ES-I3 (cell line): ENCODE data around the gene TNFSF8.

ENCODE experiments used
- H3K36me3 ChIP-seq: 2 replicates; pipeline ENCODE4 v1.6.1; 2013; ENCODE audit warnings: mild to moderate bottlenecking, low read length, control low read depth, moderate library complexity; ENCODE audit not compliant: insufficient read depth
- H3K4me1 ChIP-seq: 2 replicates; pipeline ENCODE4 v1.6.1; 2013; ENCODE audit warnings: mild to moderate bottlenecking, control low read depth, low read length; ENCODE audit not compliant: insufficient read depth
- H3K9ac ChIP-seq: 2 replicates; pipeline ENCODE4 v1.6.1; 2013; ENCODE audit warnings: low read depth, mild to moderate bottlenecking, low read length, moderate library complexity
- H3K9me3 ChIP-seq: 2 replicates; pipeline ENCODE4 v1.6.1; 2013; ENCODE audit warnings: mild to moderate bottlenecking, low read length, moderate library complexity; ENCODE audit not compliant: control insufficient read depth, insufficient read depth

The TNFSF8 gene

DNA sequence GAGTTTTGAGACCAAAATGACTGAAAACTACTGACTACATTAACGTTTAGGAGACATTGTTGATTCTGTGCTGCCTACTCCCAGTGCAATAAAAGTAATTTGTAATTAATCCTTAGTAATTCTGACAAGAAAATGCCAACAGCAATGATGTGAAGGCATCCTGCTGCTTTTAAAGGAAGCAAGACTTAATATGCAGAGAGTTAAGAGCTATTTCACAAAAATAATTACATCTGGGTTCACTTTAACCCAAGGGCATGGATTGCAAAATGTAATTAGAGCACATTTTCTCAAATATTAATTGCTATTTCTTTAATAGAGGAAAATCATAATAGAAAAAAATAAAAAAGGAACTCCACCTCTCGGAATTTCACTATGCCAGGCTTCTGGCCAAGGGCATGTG, 22.7 kb upstream of the TNFSF8 start:
- Histone ChIP-seq H3K36me3 (no peaks in the 10 kb centered on the region), H3K9me3 (no peaks in the 10 kb centered on the region), H3K9ac (no peak overlapping the region)

DNA sequence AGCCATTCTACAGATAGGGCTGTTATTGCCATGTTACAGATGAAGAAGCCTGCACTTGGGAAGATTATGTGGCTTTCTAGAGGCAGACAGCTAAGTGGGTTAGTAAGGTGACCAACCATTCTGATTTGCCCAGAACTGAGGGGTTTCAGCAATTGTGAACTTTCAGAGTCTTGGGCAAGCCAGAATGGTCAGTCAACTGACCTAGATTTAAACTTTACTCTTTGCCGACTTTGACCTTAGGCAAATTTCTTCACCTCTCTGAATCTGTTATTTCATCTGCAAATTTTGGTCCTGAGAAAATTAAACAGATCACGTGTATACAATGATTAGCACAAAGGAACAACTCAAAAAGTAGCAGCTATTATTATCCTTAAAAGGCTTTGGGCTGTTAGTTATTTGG, 20.4 kb upstream of the TNFSF8 start:
- H3K9ac ChIP-seq = no peak overlapping the region
- H3K4me1 ChIP-seq = no peaks in the 10 kb centered on the region
- no peaks in the 10 kb centered on the region for H3K36me3 ChIP-seq
- no peaks in the 10 kb centered on the region for H3K9me3 ChIP-seq

More for the DNA sequence above, 22.7 kb upstream of the TNFSF8 start:
- H3K4me1 ChIP-seq = no peaks in the 10 kb centered on the region

DNA sequence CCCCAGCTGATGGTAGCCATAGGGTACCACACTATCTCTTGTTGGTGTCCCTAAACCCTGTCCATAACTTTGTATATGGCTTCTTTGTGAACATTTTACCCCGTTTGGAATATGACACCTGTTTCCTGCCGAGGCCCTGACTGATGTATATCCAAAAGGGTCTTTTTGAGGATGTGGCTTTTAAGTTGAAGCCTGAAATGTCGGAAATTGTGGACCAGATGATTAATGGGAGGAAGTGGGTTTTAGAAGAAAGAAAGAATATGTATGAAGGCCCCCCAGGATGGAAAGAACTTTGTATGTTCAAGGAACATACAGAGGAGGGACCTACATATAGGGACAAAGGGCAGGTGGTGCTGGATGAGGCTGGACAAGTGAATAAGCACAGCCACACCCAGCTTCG, 16.7 kb upstream of the TNFSF8 start:
- H3K9ac ChIP-seq = no peak overlapping the region
- no peaks in the 10 kb centered on the region for H3K36me3 ChIP-seq
- no peaks in the 10 kb centered on the region for H3K9me3 ChIP-seq
- H3K4me1 ChIP-seq = no peaks in the 10 kb centered on the region

DNA sequence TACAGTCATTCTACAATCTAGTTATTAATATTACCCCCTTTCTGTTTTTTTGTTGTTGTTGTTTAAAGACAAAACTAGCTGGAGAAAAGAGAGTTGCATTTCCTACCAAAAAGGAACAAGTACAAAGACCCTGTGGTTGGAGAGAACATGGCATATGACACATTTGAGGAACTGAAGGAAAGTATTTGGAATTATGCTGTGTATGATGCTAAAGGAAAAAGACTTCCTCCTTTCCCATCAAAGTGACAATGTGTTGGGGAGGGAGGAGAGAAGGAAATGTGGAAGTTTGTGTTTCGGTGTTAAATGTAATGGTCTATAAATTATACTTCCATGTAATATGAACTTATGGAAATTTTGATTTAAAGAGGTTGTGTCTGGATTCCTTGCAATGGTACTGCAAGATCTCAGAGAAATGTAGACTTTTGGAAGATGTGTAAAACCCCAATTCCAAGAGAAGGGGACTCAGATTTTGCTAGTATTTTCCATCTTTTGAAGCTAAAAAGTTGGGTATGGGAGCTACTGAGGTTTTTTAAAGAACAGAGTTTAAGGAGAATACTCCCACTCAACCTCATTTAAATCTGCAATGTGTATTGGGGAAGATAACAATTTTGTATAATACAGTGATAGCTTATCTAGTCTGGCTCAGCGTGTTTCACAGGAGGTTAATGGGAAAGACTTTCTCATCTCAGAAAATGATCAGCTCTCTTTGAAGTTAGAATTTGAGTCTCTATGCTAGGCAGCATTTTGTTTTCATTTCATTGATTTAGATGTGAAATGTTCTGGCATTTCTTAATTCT, 15.4 kb upstream of the TNFSF8 start:
- no peaks in the 10 kb centered on the region for H3K4me1 ChIP-seq
- no peak overlapping the region for H3K9ac ChIP-seq
- H3K9me3 ChIP-seq = no peaks in the 10 kb centered on the region

DNA sequence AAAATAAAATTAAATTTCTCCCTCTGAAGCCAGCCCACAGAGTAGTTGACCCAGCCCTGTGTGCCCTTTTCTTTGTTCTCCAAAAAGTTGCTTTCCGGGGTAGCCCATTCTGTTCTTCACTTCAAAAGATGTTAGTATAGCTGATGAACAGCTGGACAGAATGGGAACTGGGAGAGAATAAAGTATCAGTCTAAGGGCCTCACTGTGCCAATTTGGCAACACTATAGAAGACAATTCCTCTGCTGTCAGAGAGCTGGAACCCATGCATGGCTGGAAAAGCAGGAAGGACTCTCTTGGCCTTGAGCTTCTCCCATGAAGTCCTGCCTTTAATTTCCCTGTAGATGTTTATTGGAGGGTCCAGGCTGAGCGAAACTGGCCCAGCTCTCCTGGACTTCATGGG, 11.0 kb upstream of the TNFSF8 start:
- Histone ChIP-seq H3K9me3 (no peaks in the 10 kb centered on the region), H3K36me3 (no peaks in the 10 kb centered on the region), H3K9ac (no peak overlapping the region), H3K4me1 (no peaks in the 10 kb centered on the region)

More for the DNA sequence above, 15.4 kb upstream of the TNFSF8 start:
- no peaks in the 10 kb centered on the region for H3K36me3 ChIP-seq

DNA sequence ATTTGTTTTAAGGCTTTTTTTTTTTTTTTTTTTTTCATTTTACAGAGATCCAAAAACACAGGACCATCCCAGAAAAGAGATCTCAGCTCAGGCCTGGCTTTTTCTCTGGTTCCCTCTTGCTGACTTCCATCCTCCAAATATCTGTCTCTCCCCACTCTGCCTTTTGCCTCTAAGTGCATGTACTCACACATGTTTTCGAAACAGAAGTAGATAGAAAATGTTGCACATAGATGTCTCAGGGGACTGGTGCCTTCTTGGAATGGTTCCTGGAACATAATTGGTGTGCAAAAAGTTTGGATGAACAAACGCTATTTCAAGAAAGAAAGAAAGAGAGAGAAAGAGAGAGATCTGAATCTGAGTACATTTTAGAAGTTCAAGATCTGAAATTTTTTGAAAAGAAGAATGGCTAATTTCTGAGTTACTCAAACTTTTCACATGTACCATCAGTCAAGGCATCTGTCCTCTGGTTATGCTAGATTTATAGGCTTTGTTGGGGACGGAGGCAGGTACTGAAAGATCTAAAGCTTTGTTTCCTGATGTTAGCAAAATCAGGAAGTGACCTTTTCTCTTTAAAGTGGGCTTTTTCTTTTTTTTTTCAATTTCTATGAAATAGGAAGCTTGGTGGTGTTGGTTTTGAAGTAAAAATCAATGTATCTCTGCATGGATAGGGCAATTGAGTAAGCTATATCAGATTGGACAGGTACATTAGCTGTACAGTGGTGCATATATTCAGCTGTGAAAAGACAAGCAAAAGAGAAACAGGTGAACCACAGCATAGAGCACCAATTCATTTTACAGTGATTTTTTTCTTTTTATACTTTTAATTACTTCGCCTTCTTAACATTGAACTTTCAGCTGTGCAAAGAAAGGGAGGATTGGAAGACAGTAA, 8.5 kb upstream of the TNFSF8 start:
- Histone ChIP-seq H3K9ac (no peak overlapping the region), H3K36me3 (no peaks in the 10 kb centered on the region), H3K4me1 (no peaks in the 10 kb centered on the region), H3K9me3 (no peaks in the 10 kb centered on the region)

DNA sequence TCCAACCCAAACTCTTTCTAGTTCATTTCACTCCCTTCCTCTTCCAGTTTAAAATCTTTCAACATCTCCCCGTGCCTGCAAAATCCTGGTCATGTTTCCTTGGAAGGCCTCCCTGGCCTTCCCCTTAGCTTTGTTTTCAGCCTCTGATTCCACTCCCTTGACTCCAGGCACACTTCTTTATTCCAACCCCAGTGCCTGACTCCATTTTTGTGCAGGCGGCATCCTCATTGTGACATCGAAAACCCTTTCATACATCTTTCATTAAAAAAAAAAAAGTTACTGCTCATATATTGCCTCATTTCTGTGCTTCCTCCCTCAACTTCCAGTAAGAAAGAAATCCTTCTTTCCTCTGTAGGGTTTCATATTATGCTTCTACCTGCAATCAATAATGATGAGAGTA, 7.1 kb upstream of the TNFSF8 start:
- H3K4me1 ChIP-seq = no peaks in the 10 kb centered on the region
- no peak overlapping the region for H3K9ac ChIP-seq
- no peaks in the 10 kb centered on the region for H3K9me3 ChIP-seq
- H3K36me3 ChIP-seq = no peaks in the 10 kb centered on the region

DNA sequence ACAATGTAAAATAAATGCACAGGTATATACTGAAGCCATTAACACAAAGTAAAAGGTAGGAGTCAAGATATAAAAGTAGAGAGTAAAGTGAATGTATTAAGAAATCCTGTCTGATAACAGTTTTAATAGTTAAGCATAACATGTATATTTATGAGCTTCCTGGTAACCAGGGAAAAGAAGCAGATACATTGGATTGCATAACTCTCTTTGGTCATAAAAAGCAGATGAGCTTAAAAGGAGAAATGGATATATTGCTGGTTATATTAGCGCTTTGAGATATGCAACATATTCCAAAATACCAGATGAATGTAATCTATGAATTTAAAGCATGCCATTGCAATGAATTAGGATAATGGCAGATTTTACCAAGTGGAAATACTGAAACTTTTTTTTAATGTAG, 6.2 kb upstream of the TNFSF8 start:
- no peak overlapping the region for H3K9ac ChIP-seq
- no peaks in the 10 kb centered on the region for H3K9me3 ChIP-seq
- H3K36me3 ChIP-seq = no peaks in the 10 kb centered on the region
- 0 out of 2 replicates have a peak, but pooled peaks cover 7% of the 10 kb centered on the region for H3K4me1 ChIP-seq

DNA sequence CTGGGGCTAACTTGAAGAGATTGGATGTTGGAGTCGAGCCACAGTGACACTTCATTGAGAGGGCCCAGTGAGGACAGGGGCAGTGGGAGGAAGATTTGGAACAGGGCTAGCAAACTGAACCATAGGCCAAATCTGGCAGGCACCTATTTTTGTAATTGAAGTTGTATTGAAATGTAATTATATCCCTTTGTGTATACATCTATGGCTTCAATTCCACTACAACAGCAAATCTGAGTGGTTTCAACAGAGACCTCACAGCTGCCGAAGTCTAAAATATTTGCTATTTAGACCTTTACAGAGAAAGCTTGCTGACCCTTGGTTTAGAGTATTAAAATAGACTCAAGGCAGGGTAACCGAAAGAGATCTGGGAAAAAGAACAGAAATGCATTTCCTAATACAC, 4.7 kb upstream of the TNFSF8 start:
- Histone ChIP-seq H3K36me3 (no peaks in the 10 kb centered on the region), H3K4me1 (0 out of 2 replicates have a peak, but pooled peaks cover 7% of the 10 kb centered on the region), H3K9me3 (no peaks in the 10 kb centered on the region), H3K9ac (no peak overlapping the region)

DNA sequence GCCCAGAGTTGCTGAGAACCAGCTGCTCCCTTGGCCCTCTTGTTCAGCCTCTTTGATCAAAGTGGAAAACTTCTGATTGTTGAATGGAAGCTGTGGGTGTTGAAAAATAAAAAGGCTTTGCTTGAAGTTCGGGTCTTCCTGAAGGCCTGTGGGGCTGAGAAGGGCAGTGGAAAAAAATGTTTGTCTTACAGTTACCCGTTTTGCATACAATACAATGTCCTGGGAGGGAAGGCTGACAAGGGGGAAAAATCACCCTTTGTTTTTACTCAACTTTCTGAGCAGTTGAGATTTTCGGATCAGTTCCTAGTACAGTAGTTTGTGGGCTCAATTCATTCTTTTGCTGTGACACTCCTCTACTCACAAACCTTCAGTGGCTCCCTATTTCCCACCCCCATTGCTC, 2.1 kb upstream of the TNFSF8 start:
- Histone ChIP-seq H3K4me1 (0 out of 2 replicates have a peak, but pooled peaks cover 7% of the 10 kb centered on the region), H3K9me3 (no peaks in the 10 kb centered on the region), H3K36me3 (no peaks in the 10 kb centered on the region), H3K9ac (no peak overlapping the region)

DNA sequence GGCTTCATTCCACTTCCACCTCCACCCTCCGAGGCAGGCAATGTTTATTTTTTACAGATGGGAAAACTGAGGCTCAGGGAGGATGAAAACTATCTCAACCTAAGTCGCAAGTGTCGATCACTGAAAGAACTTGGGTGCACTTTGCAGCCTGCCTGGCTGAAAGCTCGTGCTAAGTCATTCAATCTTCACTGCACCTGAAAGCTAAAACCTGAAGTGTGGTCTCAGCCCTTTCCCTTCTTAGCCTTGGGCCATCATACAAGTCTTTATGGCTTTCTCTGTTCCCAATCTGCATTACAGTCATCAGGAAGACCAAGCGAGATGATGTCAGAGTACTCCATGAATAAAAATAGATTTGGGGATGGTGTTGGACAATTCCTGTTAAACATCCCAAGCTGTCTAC, 1.0 kb upstream of the TNFSF8 start:
- H3K36me3 ChIP-seq = no peaks in the 10 kb centered on the region
- 0 out of 2 replicates have a peak, but pooled peaks cover 7% of the 10 kb centered on the region for H3K4me1 ChIP-seq
- H3K9me3 ChIP-seq = no peaks in the 10 kb centered on the region
- no peak overlapping the region for H3K9ac ChIP-seq

DNA sequence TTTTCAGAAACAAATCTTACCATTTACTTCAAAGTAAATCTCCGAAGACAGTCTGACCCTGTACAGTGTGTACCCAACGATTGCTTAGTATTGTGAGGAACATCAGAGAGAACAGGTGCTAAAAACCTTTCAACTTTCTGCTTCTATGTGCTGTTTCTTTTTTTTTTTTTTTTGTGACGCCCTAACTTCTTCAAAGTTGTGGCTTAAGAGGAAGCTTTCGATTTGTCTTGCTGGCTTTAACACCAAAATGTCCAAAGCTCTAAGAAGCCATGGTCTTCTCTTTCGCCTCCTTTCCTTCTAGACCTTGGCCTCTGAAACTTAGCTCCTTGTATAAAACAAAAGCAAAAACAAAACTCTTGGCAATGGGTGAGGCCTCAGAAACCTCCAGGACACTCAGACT, 1.2 kb downstream of the TNFSF8 start:
- H3K9ac ChIP-seq = no peak overlapping the region
- no peaks in the 10 kb centered on the region for H3K9me3 ChIP-seq
- no peaks in the 10 kb centered on the region for H3K36me3 ChIP-seq
- peaks cover 14% of the 10 kb centered on the region; the same call in 1 of the 2 replicates for H3K4me1 ChIP-seq

DNA sequence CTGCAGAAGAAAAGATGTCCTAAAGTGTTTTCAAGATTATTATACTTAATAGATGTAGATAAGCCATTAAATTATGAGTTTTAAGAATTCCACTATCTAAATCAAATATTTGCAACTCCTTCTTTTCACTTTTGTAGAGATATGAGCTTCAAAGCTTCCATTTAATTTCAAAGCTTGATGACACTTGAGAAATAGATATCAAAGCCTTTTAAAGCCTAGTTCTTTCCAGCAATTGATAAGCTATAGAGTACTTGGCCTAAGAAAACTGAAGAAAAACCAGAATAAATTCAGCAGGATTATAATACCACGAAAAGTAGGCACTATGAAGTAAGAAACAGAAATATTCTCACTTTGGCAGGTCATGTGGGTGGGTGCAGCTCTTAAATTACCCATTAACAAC, 1.7 kb downstream of the TNFSF8 start:
- Histone ChIP-seq H3K9me3 (no peaks in the 10 kb centered on the region), H3K9ac (no peak overlapping the region), H3K4me1 (peaks cover 14% of the 10 kb centered on the region; the same call in 1 of the 2 replicates)

DNA sequence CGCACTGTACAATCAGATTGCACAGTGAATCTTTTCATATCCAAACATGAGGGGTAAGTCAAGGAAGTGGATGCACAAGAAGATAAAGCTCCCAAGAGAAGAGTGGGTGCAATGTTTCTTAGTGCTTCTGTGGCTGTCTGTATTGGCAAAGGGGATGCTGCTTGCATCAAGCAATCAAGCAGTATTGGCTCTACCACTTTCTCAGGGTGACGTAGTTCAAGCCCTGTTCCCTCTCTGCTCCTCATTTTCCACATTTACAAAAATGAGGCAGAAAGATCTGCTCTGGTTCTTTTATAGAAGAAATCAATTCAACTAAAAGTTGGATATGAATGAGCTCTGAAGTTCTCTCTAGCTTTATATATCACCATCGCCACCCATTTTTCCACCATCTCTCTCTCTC, 2.3 kb downstream of the TNFSF8 start:
- H3K4me1 ChIP-seq = peaks cover 14% of the 10 kb centered on the region; the same call in 1 of the 2 replicates
- no peaks in the 10 kb centered on the region for H3K9me3 ChIP-seq
- no peak overlapping the region for H3K9ac ChIP-seq
- no peaks in the 10 kb centered on the region for H3K36me3 ChIP-seq

More for the DNA sequence above, 1.7 kb downstream of the TNFSF8 start:
- H3K36me3 ChIP-seq = no peaks in the 10 kb centered on the region
